Bronchial epithelial cell (primary cell): ENCODE measurements around the gene PRKAG1. TPM values are rescaled to one million over a fixed set of nuclear protein-coding genes. Genes with fewer than 3 reads are reported as not detected.

Source experiments
- DNase-seq: peaks from one replicate; pipeline ENCODE4 v3.0.0-alpha.2; 2010; ENCODE audit warnings: low read depth
- FAIRE-seq: peaks from 2 replicates; lab custom pipeline; 2011; peaks lifted over from hg19 to GRCh38; lab: Jason Lieb, UNC
- H3K27me3 ChIP-seq: 2 replicates; pipeline ENCODE4 v1.5.1; 2011; ENCODE audit warnings: low read length; ENCODE audit not compliant: control insufficient read depth, insufficient read depth
- H3K36me3 ChIP-seq: 2 replicates; pipeline ENCODE4 v1.5.1; 2011; ENCODE audit warnings: low read length; ENCODE audit not compliant: control insufficient read depth, insufficient read depth
- H3K4me3 ChIP-seq: 2 replicates; pipeline ENCODE4 v1.5.1; 2011; ENCODE audit warnings: mild to moderate bottlenecking, low read depth, low read length, control low read depth
- total RNA-seq: library from RNA; depleted of rRNA; stranded (reverse); fragments of >200 nt; gene quantifications from 2 replicates; pipeline ENCODE4 v1.2.1, GENCODE V29; 2014
- TF ChIP-seq, protein P1 (sequence below): IDR thresholded peaks from 2 replicates; pipeline ENCODE4 v1.5.1; 2011; ENCODE audit warnings: mild to moderate bottlenecking, moderate library complexity, low read length, control low read depth, inconsistent platforms; ENCODE audit not compliant: insufficient read depth, severe bottlenecking

PRKAG1 gene
- total RNA-seq, 1 donor from 2014 or later = 93.7 TPM

DNA sequence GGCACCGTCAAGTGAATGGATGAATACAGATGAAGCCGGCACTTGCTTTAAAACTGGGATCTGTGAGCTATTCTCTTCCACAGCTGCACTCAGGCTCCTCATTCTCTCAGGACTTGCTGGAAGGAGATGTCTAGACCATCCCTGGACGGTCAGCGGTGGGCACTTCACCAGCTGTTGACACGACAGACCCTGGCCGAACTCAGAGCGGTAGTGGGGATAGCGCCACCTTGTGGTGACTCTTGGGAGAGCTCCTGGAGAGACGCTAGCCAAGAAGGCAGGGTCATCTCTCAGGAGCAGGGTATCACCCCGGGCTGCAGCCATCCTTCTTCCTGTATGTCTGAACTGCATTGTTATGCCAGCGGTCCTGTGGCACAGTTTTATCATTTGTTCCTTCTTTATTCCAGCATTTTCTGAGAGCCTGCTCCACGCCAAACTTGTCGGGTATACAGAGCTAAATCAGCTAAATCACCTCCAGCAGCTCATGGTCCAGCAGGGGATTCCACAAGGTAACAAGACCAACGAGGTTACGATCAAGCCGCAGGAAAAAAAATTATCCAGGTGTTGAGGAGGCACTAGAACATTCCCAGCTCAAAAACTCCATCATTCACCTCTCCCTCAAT, 30.4 kb downstream of the PRKAG1 start:
- H3K27me3 ChIP-seq = peaks cover 31% of the 10 kb centered on the region

DNA sequence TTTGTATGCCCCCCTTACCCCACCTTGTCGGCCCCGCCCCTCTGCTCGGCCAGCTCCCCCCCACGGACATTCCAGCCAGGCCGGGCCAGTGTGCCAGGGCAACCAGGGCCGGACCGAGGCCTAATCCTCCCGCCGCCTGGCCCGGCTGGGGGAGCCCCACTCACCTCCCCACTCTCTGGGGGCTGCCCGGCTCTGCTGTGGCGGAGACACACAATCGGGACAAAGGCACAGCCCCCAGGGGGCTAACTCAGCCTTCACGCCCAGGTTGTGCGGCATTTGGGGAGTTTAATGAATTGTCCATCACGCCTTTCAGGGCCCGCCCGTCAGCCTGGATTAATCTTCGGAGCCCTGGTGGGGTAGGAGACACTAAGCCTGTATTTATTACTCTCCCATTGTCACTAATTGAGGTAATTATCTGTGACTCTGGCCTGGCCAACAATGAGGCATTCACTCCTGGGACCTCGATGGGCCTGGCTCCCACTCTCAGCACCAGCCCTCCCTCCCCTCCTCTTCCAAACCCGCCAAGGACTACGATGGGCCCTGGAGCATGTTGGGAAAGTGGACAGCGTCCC, 31.8 kb downstream of the PRKAG1 start:
- H3K36me3 ChIP-seq = no peaks in the 10 kb centered on the region
- H3K27me3 ChIP-seq = peaks cover 41% of the 10 kb centered on the region
- TF ChIP-seq, protein P1, sequence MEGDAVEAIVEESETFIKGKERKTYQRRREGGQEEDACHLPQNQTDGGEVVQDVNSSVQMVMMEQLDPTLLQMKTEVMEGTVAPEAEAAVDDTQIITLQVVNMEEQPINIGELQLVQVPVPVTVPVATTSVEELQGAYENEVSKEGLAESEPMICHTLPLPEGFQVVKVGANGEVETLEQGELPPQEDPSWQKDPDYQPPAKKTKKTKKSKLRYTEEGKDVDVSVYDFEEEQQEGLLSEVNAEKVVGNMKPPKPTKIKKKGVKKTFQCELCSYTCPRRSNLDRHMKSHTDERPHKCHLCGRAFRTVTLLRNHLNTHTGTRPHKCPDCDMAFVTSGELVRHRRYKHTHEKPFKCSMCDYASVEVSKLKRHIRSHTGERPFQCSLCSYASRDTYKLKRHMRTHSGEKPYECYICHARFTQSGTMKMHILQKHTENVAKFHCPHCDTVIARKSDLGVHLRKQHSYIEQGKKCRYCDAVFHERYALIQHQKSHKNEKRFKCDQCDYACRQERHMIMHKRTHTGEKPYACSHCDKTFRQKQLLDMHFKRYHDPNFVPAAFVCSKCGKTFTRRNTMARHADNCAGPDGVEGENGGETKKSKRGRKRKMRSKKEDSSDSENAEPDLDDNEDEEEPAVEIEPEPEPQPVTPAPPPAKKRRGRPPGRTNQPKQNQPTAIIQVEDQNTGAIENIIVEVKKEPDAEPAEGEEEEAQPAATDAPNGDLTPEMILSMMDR = no peak
- FAIRE-seq (no peak), DNase-seq (no peak)
- H3K4me3 ChIP-seq = no peak overlapping the region

More for the DNA sequence above, 30.4 kb downstream of the PRKAG1 start:
- DNase-seq (peak; percentile 32), FAIRE-seq (peak; percentile 18)
- TF ChIP-seq, protein P1 = peak; percentile 94
- Histone ChIP-seq H3K36me3 (no peaks in the 10 kb centered on the region), H3K4me3 (no peak overlapping the region)

DNA sequence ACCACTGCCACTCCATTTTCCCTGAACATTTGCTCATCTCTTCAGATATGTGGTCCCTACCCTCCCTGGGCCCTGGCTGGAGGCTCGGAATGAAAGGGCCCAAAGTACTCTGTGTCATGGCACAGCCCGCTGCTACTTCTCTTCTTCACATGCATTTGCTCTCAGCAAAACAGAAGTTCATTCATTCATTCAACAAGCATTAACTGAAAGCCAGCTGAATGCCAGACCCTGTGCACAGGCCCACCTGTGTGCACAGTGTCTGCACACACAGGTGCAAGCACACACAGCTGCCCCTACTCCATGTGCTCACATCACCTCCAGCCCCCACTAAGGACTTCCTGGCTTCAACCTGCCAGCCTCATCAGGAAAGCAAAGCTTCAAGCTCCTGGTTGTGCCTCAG, 32.7 kb downstream of the PRKAG1 start:
- Histone ChIP-seq H3K27me3 (peaks cover 50% of the 10 kb centered on the region), H3K4me3 (no peak overlapping the region), H3K36me3 (no peaks in the 10 kb centered on the region)
- no peak for DNase-seq
- FAIRE-seq = no peak
- TF ChIP-seq, protein P1 = no peak

DNA sequence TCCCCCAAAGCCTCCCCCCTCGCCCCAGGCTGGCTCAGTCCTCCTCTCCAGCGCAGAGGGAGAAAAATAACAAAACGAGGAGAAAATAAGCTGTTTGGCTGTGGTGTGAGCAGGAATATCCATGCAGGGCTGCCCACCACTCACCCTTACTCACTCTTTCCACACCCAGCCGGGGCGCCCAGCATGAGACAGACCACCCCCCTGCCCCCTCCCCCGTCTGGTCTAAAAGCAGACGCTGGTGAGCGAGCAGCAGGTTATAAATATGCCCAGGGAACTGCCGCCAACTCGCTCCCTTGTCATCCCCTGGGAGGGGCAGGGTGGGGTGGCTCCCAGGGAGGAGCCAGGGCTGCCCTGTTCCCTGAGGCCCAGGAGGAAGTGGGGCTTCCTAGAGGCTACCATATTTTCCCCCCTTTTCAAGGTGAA, 33.1 kb downstream of the PRKAG1 start:
- no peak overlapping the region for H3K4me3 ChIP-seq
- TF ChIP-seq, protein P1 = no peak
- DNase-seq = no peak
- H3K36me3 ChIP-seq = no peaks in the 10 kb centered on the region
- H3K27me3 ChIP-seq = peaks cover 53% of the 10 kb centered on the region
- FAIRE-seq = no peak

DNA sequence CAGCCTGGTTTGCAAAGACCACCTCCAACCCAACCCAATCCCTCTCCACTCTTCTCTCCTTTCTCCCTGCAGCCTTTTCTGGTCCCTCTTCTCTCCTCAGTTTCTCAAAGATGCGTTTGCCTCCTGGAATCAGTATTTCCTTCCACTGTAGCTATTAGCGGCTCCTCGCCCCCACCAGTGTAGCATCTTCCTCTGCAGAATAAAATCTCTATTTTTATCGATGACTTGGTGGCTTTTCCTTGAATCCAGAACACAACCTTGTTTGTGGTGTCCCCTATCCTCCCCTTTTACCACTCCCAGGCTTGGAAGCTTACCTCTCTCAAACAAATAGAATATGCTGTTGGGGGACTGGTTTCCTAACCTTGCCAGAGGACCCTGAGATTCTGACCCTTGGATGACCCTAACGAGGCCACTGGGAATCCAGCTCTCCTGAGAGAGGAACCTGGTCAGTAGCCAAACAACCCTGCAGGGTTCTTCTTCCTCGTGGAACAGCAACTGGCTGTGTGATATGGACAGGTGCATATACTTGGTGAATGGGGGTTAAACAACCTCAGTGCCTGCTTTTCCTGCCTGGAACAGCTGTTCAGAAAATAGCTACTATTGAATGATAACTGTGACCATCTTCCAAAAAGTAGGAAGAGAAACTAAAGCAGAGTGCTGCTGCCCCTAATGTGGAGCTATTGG, 36.0 kb downstream of the PRKAG1 start:
- H3K4me3 ChIP-seq = no peak overlapping the region
- TF ChIP-seq, protein P1 = no peak
- H3K27me3 ChIP-seq = peaks cover 70% of the 10 kb centered on the region
- no peak for DNase-seq
- FAIRE-seq = no peak
- H3K36me3 ChIP-seq = no peaks in the 10 kb centered on the region
